Uterus (tissue), 2 donors: ENCODE results near the gene ELP6.

Source experiments
- CTCF ChIP-seq, 4 experiments: fragments of 200-600 bp in 2 of 4; fragments of 450-650 bp in 2 of 4; sonication (generic) in 2 of 4; IDR thresholded peaks; one replicate each; pipeline ENCODE4 v1.5.1; 2016 to 2019; ENCODE audit warnings: antibody characterized with exemption in 4 of 4, mild to moderate bottlenecking in 2 of 4, moderate library complexity in 1 of 4
- POLR2A ChIP-seq, 2 donors: fragments of 450-650 bp; IDR thresholded peaks; one replicate each; pipeline ENCODE4 v1.6.1; 2016; ENCODE audit warnings: antibody characterized with exemption in 2 of 2, mild to moderate bottlenecking in 1 of 2, moderate library complexity in 1 of 2

GRCh38 chr3:47485812-47486211 is 27.7 kb downstream of the ELP6 start:
- TF ChIP-seq POLR2A (IDR thresholded peaks at IDR 0.05) (no peak), CTCF (IDR thresholded peaks at IDR 0.05) (no peak)
